Choroid plexus epithelial cell (primary cell): ENCODE measurements around the gene SHPK.
A peak's percentile ranks its signal among the peaks of the same experiment; 100 is the strongest.

ENCODE experiments used
- DNase-seq: peaks from one replicate; pipeline ENCODE4 v3.0.0-alpha.2; 2010; ENCODE audit warnings: low read depth
- H3K4me3 ChIP-seq: 2 replicates; pipeline ENCODE4 v1.5.1; 2011; ENCODE audit warnings: low read depth, mild to moderate bottlenecking, control low read depth, low read length, moderate library complexity
- CTCF ChIP-seq: conservative IDR thresholded peaks from 2 replicates; pipeline ENCODE4 v1.5.1; 2011; ENCODE audit warnings: low read depth, mild to moderate bottlenecking, control low read depth, inconsistent platforms, low read length, moderate library complexity

Gene SHPK

GRCh38 chr17:3679531-3680126 lies 43.6 kb upstream of the SHPK start:
- TF ChIP-seq CTCF, result no peak
- no peak overlapping the region for H3K4me3 ChIP-seq
- no peak for DNase-seq

GRCh38 chr17:3678821-3679530 lies 42.9 kb upstream of the SHPK start:
- no peak overlapping the region for H3K4me3 ChIP-seq
- no peak for DNase-seq

DNA sequence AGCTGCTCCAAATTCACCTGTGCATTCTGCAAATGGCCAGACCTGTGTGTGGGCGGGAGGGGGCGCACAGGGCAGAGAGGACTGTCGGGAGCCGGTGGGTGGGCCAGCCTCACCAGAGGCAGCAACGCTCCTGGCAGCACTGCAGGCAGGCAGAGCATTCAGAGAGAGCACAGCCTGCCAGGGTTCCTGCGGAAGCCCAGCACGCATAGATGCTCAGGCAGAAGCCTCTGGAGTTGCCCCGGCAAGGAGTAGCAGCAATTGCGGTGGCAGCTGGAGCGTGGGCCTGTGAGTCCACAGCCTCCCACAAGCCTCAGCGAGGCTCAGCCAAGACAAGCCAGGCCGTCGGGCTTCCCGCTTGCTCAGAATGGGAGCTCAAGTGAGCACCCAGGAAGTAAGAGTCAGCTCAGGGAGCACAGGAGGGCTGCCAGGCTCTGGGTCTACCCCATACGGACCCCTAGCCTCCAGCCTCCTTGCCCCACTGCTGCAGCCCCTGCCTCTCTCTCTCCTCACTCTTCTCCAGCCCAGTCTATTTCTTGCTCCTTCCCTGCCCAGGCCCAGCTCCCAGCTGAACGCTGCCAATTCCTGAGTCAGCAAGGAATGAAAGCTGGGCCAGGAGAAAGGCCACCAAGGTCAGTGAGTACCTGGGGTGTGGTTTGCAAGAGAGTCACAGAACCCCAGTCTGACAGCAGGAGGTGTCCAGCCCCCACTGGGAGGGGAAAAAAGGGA lies 42.2 kb upstream of the SHPK start:
- no peak overlapping the region for H3K4me3 ChIP-seq
- DNase-seq, result no peak
- TF ChIP-seq CTCF, result no peak

More at GRCh38 chr17:3678821-3679530, 42.9 kb upstream of the SHPK start:
- no peak for TF ChIP-seq CTCF

DNA sequence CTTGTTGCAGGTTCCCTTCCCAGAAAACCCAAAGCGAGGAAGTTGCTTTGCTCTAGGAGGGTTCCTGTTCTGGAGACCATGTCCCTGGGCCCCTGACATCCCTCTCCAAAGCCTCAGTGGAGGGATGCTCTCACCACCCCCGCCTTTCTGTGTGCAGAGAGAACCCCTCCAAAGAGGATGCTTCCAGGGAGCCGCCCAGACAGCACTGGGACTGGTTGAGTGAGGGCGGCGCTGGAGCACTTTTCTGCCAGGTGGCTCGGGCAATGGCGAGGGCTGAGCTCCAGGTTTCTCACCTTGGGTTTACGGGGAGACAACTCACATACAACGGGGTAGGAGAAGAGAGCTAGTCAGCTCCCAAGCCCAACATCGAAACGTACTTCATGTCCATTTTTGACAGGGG lies 39.8 kb upstream of the SHPK start:
- no peak overlapping the region for H3K4me3 ChIP-seq
- TF ChIP-seq CTCF, result no peak
- no peak for DNase-seq

GRCh38 chr17:3672571-3672970 lies 36.5 kb upstream of the SHPK start:
- DNase-seq, result no peak

GRCh38 chr17:3669548-3669947 lies 33.5 kb upstream of the SHPK start:
- peak overlapping the region; percentile 99 for H3K4me3 ChIP-seq
- no peak for DNase-seq
- no peak for TF ChIP-seq CTCF

More at GRCh38 chr17:3672571-3672970, 36.5 kb upstream of the SHPK start:
- H3K4me3 ChIP-seq, result no peak overlapping the region
- TF ChIP-seq CTCF, result no peak

GRCh38 chr17:3669085-3669347 lies 33.0 kb upstream of the SHPK start:
- no peak for DNase-seq
- H3K4me3 ChIP-seq, result peak overlapping the region; percentile 99
- no peak for TF ChIP-seq CTCF
